ENCODE results near the gene ZFP90.
"Not testable (repeated sequence)": the region's sequence is repeated elsewhere in the genome, so short reads cannot be mapped to it uniquely, and the experiment has no call there.

ZFP90 gene

DNA sequence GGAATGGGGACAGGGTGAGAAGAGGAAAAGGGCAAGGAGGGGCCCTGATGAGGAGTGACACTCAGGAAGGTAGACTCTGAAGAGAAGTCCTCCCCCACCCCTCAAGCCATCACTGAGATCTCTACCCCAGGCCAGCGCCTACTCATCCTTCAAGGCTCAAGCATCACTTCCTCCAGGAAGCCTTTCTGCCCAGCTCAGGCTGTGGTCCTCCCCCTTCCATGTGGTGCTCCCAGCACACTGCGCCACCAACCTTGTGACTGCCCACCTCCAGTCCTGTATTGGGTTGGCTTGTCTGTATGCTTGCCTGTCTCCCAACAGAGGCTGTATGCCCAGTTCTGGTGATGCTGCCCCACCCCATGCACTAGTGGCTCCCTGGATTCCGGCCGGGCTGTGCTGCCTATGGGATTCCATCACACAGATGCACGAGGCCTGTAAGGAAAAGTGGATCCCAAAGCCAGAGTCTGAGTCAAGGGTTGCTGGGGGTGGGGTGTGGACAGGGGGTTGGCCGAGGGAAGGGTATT lies 19.8 kb upstream of the ZFP90 start:
- DNase-seq (ENCODE audit: low spot score) = no peak

- DNase-seq (ENCODE audit: low spot score) = peak; percentile 96
Measured at GRCh38 chr16:68520649-68521086, 18.4 kb upstream of the ZFP90 start.

DNA sequence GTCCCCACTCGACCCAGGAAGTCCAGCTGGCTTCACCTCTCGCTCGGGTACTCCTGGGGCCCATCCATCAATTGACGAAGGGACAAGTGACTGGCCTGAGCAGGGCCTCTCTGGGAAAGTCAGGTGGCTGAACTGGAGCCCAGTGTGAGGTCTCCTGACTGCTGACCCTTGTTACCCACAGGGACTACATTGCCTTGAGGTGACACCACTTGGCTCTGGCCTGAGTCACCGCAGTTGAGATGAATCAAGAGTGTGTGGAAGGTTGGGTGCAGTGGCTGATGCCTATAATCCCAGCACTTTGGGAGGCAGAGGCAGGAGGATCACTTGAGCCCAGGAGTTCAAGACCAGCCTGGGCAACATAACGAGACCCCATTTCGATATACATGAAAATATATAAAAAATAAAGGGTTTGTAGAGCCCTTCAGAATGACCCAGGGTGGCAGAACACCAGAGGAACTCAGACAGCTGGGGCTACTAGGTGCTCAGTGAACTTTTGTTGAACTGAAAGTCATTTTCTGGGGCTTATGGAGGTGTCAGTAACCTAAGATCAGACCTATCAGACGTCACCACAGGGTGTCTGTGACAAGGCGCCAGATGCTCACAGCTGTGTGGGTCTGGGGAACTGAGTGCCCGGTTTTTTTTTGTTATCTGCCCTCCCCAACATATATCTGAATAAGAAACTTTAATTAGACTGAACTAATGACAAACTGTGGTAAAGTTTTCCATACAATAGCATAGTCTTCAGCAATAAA lies 14.8 kb upstream of the ZFP90 start:
- DNase-seq (ENCODE audit: low spot score) = no peak

GRCh38 chr16:68526143-68526781 lies 12.8 kb upstream of the ZFP90 start:
- no peak for DNase-seq (ENCODE audit: low spot score)

GRCh38 chr16:68526782-68527145 lies 12.3 kb upstream of the ZFP90 start:
- no peak for DNase-seq (ENCODE audit: low spot score)

GRCh38 chr16:68528233-68528632 lies 10.9 kb upstream of the ZFP90 start:
- DNase-seq (ENCODE audit: low spot score) = no peak

GRCh38 chr16:68528686-68529379 lies 10.3 kb upstream of the ZFP90 start:
- DNase-seq (ENCODE audit: low spot score) = peak; percentile 88

GRCh38 chr16:68529608-68529930 lies 9.5 kb upstream of the ZFP90 start:
- DNase-seq (ENCODE audit: low spot score) = no peak

- peak; percentile 100 for DNase-seq (ENCODE audit: low spot score)
Measured at GRCh38 chr16:68529931-68530701, 9.0 kb upstream of the ZFP90 start.

DNA sequence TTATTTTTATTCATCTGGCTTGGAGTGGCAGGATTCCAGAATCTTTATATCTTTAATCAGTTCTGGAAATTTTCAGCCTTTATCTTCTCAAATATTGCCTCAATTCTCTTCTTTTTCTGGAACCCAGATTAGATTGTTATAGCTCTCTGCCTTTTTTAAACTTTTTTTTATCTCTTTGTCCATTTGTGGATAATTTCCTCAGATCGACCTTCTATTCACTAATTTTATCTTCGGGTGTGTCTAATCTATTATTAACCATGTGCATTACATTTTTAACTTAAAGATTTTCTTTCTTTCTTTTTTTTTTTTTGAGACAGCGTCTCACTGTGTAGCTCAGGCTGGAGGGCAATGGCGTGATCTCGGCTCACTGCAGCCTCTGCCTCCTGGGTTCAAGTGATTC lies 5.2 kb upstream of the ZFP90 start:
- DNase-seq (ENCODE audit: low spot score) = no peak

DNA sequence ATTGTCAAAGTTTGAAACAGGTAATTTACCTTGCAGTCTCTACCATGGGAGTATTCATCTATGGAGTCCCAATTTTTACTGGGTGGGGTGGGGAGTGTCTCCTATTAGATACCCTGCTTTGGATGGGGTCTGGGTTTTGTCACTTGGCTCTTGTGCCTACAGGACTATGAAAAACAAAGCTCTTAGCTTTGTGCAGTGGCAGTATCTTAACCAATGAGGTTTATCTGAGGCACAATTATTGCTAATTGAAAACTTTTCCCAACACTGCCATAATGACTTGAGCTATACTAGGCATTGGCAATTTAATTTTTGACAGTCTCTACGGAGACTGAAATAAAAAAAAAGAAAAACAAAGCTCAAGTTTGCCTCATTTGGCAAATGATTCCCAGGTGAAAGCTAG lies 3.8 kb upstream of the ZFP90 start:
- DNase-seq (ENCODE audit: low spot score) = no peak

DNA sequence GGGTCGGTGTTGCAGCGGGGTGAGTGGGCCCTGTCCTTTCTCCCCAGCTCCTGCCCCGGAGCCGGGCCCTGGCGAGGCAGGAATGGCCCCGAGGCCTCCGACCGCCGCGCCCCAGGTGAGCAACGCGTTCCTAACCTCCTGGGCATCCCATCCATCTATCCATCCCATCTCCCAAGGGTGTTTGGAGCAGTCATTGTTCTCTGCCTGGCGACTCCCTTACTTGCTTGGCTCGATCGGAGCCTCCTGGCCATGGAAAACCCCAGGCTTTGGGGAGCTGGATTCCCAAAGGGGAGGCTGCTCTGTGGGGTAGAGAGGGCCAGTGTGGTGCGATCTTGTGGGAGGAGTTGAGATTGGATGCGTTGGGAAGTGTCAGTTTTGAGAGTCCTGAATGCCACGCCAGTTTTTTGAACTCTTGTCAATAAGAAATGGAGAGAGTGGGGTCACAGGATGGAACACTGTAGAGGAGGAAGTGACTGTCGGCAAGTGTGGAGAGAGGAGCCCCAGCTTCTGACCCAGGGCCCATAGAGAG lies 684 bp downstream of the ZFP90 start:
- peak; percentile 34 for DNase-seq (ENCODE audit: low spot score)

GRCh38 chr16:68548947-68549346 lies 9.9 kb downstream of the ZFP90 start:
- DNase-seq (ENCODE audit: low spot score) = no peak

DNA sequence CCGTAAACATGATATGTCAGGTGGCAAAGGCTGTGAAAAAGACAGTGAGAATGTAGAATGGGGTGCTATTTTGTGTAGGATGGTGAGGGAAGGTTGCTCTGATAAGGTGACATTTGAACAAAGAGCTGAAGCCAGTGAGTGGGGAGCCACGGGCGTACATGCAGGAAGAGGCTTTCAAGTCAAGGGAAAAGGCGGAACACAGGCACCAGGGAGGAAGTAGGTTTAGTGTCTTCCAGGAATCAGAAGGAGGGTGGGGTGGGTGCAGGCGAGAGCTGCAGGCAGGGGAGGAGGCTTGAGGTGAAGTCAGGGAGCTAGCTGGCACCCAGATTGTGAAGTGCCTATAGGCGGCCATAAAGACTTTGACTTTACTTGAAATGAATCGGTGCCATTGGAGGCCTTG lies 14.1 kb downstream of the ZFP90 start:
- DNase-seq (ENCODE audit: low spot score) = no peak

- DNase-seq (ENCODE audit: low spot score) = not testable (repeated sequence)
Measured at GRCh38 chr16:68560341-68560740, 21.2 kb downstream of the ZFP90 start.

DNA sequence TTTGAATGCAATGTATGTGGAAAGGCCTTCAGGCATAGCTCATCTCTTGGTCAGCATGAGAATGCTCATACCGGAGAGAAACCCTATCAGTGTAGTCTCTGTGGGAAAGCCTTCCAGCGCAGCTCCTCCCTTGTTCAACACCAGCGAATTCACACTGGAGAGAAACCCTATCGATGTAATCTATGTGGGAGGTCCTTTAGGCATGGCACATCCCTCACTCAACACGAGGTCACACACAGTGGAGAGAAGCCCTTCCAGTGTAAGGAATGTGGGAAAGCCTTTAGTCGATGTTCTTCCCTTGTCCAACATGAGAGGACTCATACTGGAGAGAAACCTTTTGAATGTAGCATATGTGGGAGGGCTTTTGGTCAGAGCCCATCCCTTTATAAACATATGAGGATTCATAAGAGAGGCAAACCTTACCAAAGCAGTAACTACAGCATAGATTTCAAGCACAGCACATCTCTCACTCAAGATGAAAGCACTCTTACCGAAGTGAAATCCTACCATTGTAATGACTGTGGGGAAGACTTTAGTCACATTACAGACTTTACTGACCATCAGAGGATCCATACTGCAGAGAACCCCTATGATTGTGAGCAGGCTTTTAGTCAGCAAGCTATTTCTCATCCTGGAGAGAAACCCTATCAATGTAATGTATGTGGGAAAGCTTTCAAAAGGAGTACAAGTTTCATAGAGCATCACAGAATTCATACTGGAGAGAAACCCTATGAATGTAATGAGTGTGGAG lies 24.7 kb downstream of the ZFP90 start:
- DNase-seq (ENCODE audit: low spot score) = no peak

DNA sequence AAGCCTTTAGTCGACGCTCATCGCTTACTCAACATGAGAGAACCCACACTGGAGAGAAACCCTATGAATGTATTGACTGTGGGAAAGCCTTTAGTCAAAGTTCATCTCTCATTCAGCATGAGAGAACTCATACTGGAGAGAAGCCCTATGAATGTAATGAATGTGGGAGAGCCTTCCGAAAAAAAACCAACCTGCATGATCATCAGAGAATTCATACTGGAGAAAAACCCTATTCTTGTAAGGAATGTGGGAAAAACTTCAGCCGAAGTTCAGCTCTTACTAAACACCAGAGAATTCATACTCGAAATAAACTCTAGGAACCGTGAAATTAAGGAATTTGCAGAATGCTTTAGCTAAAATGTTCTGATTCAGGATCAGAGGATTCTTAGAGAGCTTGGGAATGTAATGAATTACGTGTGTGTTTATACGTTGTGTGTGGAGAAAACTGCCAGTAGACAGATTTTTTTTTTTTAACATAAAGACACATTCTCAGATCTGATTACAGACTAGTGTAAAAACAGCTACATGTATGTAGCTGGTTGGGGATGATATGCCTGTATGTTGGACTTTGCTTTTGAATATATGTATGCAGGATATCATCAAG lies 25.4 kb downstream of the ZFP90 start:
- DNase-seq (ENCODE audit: low spot score) = no peak

DNA sequence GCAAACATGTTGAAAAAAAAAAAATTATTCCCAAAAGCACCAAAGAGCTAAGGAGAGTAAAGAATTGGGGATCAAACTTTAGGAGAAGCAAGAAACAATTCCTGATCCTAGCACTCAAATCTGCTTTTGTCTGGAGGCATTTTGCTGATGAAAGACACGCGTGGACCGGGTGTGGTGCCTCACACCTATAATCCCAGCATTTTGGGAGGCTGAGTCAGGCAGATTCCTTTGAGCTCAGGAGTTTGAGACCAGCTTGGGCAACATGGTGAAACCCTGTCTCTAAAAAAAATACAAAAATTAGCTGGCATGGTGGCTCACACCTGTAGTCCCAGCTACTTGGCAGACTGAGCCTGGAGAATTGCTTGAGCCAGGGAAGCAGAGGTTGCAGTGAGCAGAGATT lies 35.4 kb downstream of the ZFP90 start:
- DNase-seq (ENCODE audit: low spot score) = no peak

DNA sequence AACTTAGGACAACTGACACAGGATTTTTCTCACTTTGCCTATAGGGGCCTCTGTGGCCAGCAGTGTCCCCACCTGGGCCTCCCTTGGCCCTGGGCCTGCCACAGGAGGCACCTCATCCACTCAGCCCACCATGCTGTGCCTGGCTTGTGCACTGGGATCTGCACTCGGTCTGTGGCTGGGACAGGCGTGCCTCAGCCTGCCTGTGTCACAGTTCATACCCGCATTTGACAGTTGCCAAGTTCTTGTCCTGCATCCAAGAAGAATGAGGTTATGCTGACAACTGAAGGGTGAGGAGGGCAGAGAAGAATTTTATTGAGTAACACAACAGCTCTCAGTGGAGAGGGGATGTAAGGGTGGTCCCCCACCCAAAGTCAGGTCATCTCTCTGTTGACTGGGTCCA lies 36.0 kb downstream of the ZFP90 start:
- DNase-seq (ENCODE audit: low spot score) = no peak

DNA sequence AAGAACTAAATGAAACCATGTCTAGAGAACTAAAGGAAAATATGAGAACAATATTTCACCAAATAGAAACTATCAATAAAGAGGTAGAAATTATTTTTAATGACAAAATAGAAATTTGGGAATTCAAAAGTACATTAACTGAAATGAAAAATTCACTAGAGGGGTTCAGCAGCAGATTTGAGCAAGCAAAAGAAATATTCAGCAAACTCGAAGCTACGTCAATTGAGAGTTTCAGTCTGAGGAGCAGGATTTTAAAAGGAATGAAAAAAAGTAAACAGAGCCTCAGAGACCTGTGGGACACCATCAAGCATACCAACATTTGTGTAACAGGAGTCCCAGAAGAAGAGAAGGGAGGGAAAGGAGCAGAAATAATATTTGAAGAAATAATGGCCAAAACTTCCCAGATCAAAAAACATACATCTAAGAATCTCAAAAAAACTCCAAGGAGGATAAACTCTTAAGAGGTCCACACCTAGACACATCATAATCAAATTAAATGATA lies 38.3 kb downstream of the ZFP90 start:
- no peak for DNase-seq (ENCODE audit: low spot score)
